OCI-LY1 (cell line): Measurements from ENCODE around the gene STAB1.

Experiments
- CTCF ChIP-seq: fragments of 200-600 bp; sonication (generic), shearing (Covaris generic); IDR thresholded peaks from 2 replicates; pipeline ENCODE4 v1.5.1; 2017; ENCODE audit warnings: mild to moderate bottlenecking, antibody characterized with exemption, low read length, moderate library complexity, mixed read lengths
- EZH2 ChIP-seq: fragments of 200-600 bp; sonication (generic), shearing (Covaris generic); IDR thresholded peaks from 2 replicates; pipeline ENCODE4 v1.8.0; 2017; ENCODE audit warnings: borderline replicate concordance, mixed run types, mild to moderate bottlenecking, antibody characterized with exemption, low read length, moderate library complexity, mixed read lengths

DNA sequence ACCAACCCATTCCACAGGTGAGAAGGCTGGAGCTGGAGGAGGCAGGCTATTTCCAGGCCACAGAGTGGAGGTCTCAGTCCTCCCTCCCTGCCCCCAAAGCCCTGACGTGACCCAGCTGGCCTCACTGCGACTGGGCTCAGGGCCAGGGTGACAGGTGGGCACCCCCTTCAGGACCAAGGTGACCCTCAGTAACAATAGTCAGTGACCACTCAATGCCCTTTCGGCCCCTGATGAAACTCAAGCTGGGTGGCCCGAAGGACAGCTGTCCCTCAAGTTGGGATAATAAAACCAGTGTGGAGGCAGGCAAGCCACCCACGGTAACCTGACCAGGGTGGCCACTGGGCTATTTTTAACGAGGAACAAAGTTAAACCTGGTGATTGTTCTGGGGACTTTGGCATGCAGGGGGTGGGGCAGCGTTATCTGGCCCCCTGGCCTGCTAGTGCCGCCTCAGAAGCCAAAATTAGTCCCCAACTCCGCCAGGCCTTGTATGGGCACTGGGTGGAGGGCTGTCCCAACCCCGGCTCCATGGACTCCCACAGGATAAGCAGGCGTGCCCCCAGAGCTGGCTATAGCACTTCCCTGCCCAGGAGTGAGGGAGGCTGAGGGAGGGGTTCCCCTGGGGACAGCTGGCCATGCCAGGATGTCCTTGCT is 42.4 kb upstream of the STAB1 start:
- TF ChIP-seq EZH2 = no peak
- no peak for TF ChIP-seq CTCF
